GM19238 (cell line): ENCODE results near the gene CNTN4.
"Not testable (repeated sequence)": the region's sequence is repeated elsewhere in the genome, so short reads cannot be mapped to it uniquely, and the experiment has no call there.

Experiments
- DNase-seq: peaks from one replicate; pipeline ENCODE4 v3.0.0; 2011; ENCODE audit warnings: low spot score; ENCODE audit not compliant: insufficient read length

CNTN4 gene

DNA sequence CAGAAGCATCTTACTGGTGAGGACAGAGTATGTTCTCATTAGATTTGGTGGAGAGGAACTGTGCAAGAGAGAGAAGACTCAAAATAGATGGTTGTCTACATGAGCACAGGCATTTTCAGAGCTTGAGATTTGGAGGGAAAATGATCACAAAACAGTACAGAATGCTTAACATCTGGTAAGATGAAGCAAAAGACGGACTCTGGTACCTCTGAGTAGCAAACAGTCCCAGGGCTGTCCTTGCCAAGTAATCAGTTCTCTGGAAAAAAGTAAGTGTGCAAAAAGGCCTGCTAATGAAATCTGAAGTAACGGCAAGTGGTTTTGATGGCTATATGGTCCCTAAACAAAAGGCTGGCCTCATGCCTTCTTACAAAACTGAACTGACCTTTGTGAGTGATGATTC, 414.2 kb downstream of the CNTN4 start:
- DNase-seq: no peak

GRCh38 chr3:2513986-2514385, 415.3 kb downstream of the CNTN4 start:
- no peak for DNase-seq

GRCh38 chr3:2516762-2517441, 418.2 kb downstream of the CNTN4 start:
- DNase-seq: no peak

DNA sequence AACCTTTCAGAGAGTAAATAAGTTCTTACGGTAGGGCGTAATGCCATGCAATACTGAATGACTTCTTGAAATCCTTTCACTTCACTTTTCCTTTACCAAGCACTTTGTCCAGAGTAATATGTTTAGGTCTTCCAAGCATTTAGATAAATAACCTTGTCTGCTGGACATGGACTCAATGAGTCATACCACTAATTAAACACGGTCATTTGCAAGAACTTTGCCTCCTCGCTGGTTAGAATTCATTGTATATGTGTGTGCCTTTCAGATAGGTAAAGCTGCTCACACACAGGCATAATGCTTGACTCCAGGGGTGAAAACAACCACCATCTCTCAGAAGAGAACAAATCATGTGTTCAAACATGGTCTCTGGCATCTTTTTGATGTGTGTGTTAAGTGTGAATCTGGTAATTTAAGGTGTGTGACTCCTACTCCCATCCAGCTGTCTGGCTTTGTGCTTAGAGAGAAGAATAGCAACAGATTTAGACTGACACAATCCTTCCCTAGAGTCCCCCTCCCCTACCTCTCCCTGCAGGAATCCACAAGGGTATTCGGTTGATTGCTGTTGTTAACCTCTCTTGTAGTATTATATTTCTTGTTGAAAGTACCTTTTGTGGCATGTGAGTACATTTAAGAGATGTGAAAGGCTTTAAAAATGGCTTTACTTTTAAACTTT, 419.0 kb downstream of the CNTN4 start:
- no peak for DNase-seq

DNA sequence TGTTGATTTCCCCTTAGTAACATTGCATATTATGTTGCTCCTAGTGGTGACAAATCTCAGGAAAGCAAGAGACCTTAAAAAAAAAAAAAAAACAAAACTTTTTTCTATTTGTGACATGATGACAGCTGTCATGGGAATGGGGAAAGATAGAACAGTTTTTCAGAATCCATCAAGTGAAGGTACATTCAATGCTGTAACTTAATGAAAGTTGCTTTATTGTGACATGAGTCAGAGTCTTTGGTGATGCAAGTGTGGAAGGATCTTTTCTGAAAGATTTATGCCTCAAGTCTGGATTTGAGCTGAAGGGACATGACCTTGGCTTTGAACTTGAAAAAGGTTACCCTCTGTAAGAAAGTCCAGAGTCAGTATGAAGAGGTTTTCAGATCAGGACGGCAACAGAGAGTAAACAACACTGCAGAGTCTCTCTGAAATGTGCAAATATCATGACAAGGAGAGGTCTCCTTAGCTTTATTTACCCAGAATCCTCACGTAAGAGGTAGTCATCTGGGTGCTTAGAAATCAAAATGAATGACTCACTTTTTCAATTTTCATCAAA, 424.7 kb downstream of the CNTN4 start:
- no peak for DNase-seq

DNA sequence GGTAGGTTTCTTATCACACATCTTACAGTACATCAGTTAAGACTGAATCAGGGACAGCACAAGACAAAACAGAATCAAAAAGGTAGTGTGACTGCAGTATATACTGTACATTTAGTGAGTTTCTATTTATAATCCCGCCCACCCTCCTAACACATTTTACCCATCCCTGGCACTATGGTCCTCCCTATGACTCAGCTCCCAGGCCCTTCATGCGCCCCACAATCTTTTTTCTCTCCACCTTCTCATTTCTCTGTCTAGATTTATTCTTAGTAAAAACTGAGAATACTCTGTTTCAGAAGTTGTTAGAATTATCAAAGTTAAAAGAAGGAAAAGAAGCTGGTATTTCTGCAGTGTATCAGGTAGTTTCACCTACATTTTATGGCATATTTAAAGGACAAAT, 427.3 kb downstream of the CNTN4 start:
- DNase-seq: no peak

DNA sequence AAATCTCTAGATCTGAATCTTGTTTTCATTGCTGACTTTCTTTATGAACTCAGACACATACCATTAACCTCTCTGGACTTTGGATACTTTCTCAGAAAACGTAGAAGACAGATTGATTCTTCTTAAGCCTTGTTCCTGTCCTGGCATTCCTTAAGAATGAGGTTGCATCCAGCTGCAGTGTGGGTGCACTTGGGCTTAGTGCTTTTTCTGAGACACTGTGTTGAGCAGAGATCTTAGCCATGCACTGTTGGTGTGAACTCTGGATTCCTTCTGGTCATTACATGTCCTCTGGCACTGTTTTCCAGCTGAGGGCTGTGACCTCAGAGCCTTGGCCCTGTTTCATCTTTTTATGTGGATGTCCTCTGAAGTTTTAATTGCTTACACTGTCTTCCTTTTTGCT, 428.3 kb downstream of the CNTN4 start:
- DNase-seq: no peak

- DNase-seq: not testable (repeated sequence)
These were observed 428.7 kb downstream of the CNTN4 start for GRCh38 chr3:2527328-2527727.

- DNase-seq: not testable (repeated sequence)
These were observed 436.1 kb downstream of the CNTN4 start for GRCh38 chr3:2534767-2535166.

DNA sequence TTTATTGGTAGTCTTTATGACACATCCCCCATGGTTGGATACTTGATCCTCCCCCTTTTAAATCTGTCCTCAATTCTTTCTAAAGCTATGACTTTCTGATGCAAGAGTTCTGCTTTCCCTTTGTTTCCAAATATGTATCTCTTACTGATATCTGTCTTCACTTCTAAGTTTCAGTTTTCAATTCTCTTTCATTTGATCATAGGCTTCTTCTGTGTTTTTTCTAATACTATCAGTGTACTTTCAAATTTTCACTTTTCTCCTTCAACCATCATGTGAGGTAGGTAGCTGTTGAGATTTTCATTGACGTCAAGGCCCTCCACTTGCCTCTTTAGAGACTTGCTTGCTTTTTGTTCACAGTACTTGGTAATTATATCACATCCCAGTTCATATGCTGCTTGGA, 436.5 kb downstream of the CNTN4 start:
- DNase-seq: no peak

- no peak for DNase-seq
These were observed 437.9 kb downstream of the CNTN4 start for GRCh38 chr3:2536575-2536974.

- DNase-seq: no peak
These were observed 441.4 kb downstream of the CNTN4 start for GRCh38 chr3:2540115-2540514.

DNA sequence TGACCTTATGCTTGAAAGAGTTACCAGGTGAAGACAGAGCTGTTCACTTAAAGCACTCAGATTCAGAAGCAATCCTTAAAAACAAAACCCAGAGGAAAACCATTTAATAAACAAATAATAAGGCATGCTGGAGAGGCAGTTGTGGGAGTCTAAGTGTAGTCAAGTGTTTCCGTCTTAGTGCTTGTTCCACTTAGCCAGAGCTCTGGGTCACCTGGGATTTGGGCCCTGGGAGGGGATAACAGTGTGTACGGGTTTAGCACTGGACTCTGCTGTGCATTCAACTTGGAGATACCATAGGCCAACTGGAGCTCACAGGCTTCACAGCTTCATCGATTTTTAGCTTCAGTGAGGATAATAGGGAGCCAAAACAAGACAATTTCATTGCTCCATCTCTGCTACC, 444.6 kb downstream of the CNTN4 start:
- no peak for DNase-seq

DNA sequence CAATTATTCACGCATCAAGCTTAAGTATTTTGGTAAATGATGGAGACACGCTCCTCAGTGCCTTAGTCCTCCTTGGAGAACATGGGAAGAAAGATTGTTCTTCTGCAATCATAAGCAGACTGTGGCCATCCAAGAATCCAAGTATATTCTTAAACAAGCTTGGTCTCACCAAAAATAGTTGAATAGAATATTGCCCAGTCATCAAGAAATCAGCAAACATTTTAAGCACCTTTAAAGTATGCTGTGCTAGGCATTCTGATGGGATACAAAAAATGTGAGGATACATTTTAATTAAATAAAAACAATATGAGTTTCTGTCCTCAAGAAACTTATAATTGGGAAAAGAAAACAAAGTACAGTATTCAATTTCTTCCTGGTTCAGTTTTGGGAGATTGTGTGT, 445.5 kb downstream of the CNTN4 start:
- DNase-seq: no peak

DNA sequence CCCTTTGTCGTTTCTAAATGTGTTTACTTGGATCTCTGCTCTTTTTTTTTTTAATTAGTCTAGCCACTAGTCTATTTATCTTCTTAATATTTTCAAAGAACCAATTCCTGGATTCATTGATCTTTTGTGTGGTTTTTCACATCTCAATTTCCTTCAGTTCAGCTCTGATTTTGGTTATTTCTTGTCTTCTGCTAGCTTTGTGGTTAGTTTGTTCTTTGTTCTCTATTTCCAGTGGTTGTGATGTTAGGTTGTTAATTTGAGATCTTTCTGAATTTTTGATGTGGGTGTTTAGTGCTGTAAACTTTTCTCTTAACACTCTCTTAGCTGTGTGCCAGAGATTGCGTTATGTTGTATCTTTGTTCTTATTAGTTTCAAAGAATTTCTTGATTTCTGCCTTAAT, 446.1 kb downstream of the CNTN4 start:
- no peak for DNase-seq

DNA sequence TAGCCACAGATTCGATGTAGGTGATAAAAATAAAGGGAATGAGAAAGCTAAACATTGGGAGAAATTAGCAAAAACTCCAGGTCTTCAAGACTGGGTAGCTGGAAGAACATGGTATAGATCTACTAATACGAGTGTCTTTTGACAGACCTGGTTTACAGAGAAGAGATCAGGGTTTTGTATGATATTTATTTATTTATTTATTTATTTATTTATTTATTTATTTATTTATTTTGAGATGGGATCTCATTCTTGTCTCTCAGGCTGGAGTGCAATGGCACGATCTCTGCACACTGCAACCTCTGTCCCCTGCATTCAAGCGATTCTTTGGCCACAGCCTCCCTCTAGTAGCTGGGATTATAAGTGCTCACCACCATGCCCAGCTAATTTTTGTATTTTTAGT, 448.4 kb downstream of the CNTN4 start:
- DNase-seq: no peak

DNA sequence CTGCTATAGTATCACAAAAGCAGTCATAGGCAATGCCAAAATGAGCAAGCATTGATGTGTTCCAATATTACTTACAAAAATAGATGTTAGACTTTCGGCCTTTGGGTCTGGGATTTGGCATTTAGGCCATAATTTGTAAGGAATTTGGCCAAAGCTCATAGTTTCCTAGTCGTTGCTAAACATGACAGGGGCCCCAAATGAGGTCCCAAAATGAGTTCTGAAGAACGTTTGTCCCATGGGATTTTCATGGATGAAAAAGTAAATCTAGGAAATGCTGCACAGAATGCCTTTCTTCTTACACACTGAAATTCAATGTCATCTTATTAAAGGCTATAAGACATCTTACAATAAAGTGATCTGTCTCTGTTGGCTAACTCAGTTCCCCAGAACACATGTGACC, 456.0 kb downstream of the CNTN4 start:
- DNase-seq: no peak

DNA sequence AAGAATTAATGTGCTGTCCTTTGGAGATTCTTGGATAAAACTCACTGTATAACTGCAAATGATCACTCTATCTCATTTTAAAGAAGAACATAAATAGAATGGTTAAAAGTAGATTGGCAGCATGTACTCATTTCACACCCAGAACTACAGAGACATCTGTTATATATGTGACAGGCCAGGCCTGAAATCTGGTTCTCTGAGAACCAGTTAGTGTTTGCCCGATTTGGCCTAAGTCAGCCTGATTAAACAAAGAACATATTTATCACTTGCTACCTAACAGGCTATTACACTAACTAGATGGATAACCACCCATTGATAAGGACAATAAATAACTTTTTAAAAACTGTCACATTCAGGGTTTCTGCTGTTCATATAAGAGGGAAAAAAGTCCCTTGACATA, 460.1 kb downstream of the CNTN4 start:
- DNase-seq: no peak

- DNase-seq: no peak
These were observed 468.8 kb downstream of the CNTN4 start for GRCh38 chr3:2567451-2567850.

- no peak for DNase-seq
These were observed 469.5 kb downstream of the CNTN4 start for GRCh38 chr3:2568156-2568555.

DNA sequence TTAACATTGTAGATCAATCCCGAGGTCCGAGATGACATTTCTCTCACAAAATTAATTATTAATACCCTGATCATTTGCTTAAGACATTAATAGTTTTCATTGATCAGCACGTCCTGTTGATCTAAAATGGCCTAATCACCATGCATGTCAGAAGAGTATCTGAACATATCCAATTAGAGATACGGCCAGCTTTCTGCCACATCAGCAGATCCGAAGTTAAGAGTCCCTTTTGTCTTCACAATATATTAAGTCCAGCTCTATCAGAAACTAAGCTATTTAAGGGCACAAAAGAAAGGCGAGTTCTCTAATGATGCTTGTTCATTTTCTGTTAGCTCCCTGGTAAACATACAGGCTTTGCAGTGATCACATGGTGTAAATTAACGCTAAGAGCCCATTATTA, 470.3 kb downstream of the CNTN4 start:
- no peak for DNase-seq

GRCh38 chr3:2577571-2577970, 478.9 kb downstream of the CNTN4 start:
- DNase-seq: no peak

- no peak for DNase-seq
These were observed 479.9 kb downstream of the CNTN4 start for GRCh38 chr3:2578560-2578959.
